ENCODE measurements around the gene MPC1.
A peak's percentile ranks its signal among the peaks of the same experiment; 100 is the strongest.

MPC1 gene

GRCh38 chr6:166382933-166383801 lies at the start of gene MPC1:
Gene MPC1 (minus strand): TSS chr6:166382940. CDS start chr6:166382876, 64 bp downstream.
- peak; percentile 87 for DNase-seq

GRCh38 chr6:166430269-166430668 lies 47.5 kb upstream of the MPC1 start:
- DNase-seq, result no peak

GRCh38 chr6:166424431-166424830 lies 41.7 kb upstream of the MPC1 start:
- no peak for DNase-seq

- no peak for DNase-seq
Measured at GRCh38 chr6:166423781-166424180, 41.0 kb upstream of the MPC1 start.

GRCh38 chr6:166423051-166423745 lies 40.5 kb upstream of the MPC1 start:
- DNase-seq, result no peak

GRCh38 chr6:166422201-166422940 lies 39.6 kb upstream of the MPC1 start:
- no peak for DNase-seq

- DNase-seq, result no peak
Measured at GRCh38 chr6:166420351-166420750, 37.6 kb upstream of the MPC1 start.

- no peak for DNase-seq
Measured at GRCh38 chr6:166419717-166420116, 37.0 kb upstream of the MPC1 start.

- no peak for DNase-seq
Measured at GRCh38 chr6:166419286-166419685, 36.5 kb upstream of the MPC1 start.

GRCh38 chr6:166418691-166419143 lies 36.0 kb upstream of the MPC1 start:
- no peak for DNase-seq

- DNase-seq, result no peak
Measured at GRCh38 chr6:166417285-166417691, 34.5 kb upstream of the MPC1 start.

GRCh38 chr6:166415833-166416347 lies 33.1 kb upstream of the MPC1 start:
- no peak for DNase-seq

- no peak for DNase-seq
Measured at GRCh38 chr6:166415306-166415705, 32.6 kb upstream of the MPC1 start.

GRCh38 chr6:166413491-166413951 lies 30.8 kb upstream of the MPC1 start:
- no peak for DNase-seq

GRCh38 chr6:166412911-166413384 lies 30.2 kb upstream of the MPC1 start:
- no peak for DNase-seq

- no peak for DNase-seq
Measured at GRCh38 chr6:166412156-166412910, 29.6 kb upstream of the MPC1 start.

- no peak for DNase-seq
Measured at GRCh38 chr6:166411721-166412151, 29.0 kb upstream of the MPC1 start.

- no peak for DNase-seq
Measured at GRCh38 chr6:166411271-166411670, 28.5 kb upstream of the MPC1 start.

- DNase-seq, result no peak
Measured at GRCh38 chr6:166410426-166410935, 27.7 kb upstream of the MPC1 start.

- no peak for DNase-seq
Measured at GRCh38 chr6:166408936-166409755, 26.4 kb upstream of the MPC1 start.

- no peak for DNase-seq
Measured at GRCh38 chr6:166406197-166406596, 23.5 kb upstream of the MPC1 start.

Data from NCI-H1048 (cell line).